ENCODE results near the gene LCMT2. TPM values are rescaled to one million over a fixed set of nuclear protein-coding genes. Genes with fewer than 3 reads are reported as not detected.
"Not testable (repeated sequence)": the region's sequence is repeated elsewhere in the genome, so short reads cannot be mapped to it uniquely, and the experiment has no call there.

LCMT2 gene
- total and polyA plus RNA-seq, 10 of the 15 experiments (the other 5 are each of a cell fraction or from before 2014, with no cell fraction given), result 2.1 to 17.2 (median 14.9) TPM

DNA sequence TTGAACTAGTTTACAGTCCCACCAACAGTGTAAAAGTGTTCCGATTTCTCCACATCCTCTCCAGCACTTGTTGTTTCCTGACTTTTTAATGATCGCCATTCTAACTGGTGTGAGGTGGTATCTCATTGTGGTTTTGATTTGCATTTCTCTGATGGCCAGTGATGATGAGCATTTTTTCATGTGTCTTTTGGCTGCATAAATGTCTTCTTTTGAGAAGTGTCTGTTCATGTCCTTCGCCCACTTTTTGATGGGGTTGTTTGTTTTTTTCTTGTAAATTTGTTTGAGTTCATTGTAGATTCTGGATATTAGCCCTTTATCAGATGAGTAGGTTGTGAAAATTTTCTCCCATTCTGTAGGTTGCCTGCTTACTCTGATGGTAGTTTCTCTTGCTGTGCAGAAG lies 40.7 kb downstream of the LCMT2 start:
- CTCF ChIA-PET; POLR2A ChIA-PET; RAD21 ChIA-PET (ENCODE audit: unreplicated experiment); H2AFZ ChIP-seq (ENCODE audit: control insufficient read depth, low read depth, low read length); FAIRE-seq; H3K27ac ChIP-seq (ENCODE audit: control insufficient read depth, insufficient read depth); H4K20me1 ChIP-seq (ENCODE audit: control insufficient read depth, insufficient read depth); SMC1A ChIA-PET (ENCODE audit: uncharacterized antibody, unreplicated experiment); BruUV-seq (replicated peaks); ATAC-seq; H3K27me3 ChIP-seq (replicated peaks in 1 of 2; ENCODE audit: control insufficient read depth in 2 of 2, insufficient read depth in 2 of 2, low read length in 1 of 2); H3K9me3 ChIP-seq (replicated peaks; ENCODE audit: control insufficient read depth, insufficient read depth, low read length); H3K4me1 ChIP-seq (ENCODE audit: control insufficient read depth, insufficient read depth, low read length); H3K4me2 ChIP-seq (ENCODE audit: control insufficient read depth, insufficient read depth); intact Hi-C loops (cut with micrococcal nuclease; ENCODE audit: unreplicated experiment); H3K9ac ChIP-seq (ENCODE audit: control insufficient read depth, insufficient read depth, low read length); DNase-seq (ENCODE audit: low read depth, low spot score); H3K36me3 ChIP-seq (ENCODE audit: control insufficient read depth in 2 of 2, insufficient read depth in 2 of 2, low read length in 1 of 2); H3K79me2 ChIP-seq (ENCODE audit: control insufficient read depth, insufficient read depth, low read length); H3K4me3 ChIP-seq: not testable (repeated sequence)
- in situ Hi-C loops (cut with MboI), result loop anchor here (10.0 kb wide), 1 partner anchor 55 kb away; no protein-coding TSS in a partner anchor
- 75% methylated on average over 2 of the region's 3 CpGs for WGBS (ENCODE audit: insufficient coverage, insufficient replicate concordance, low lambda C conversion rate, missing lambda C conversion rate)

DNA sequence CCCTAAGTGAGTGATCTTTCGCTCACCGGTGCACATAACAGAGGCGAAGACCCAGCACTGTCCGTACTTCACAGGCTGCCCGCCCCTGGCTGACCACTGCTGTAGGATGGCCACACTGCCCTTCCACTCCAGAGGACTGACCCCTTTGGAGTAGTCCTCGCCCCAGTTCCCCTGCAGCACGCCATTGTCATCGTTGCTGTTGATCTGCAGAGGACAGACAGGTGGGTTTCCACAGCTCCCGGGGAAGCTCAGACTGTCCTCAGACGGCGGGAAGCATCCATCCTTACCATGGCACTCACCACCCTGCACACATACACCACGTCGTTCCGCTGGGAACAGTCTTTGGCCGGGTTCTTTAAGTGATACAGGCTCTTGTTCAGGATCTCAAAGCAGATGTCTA lies 43.1 kb downstream of the LCMT2 start:
- Histone ChIP-seq H3K9ac (ENCODE audit: control insufficient read depth, insufficient read depth, low read length) (no peak overlapping the region), H3K79me2 (ENCODE audit: control insufficient read depth, insufficient read depth, low read length) (no peaks in the 10 kb centered on the region), H4K20me1 (ENCODE audit: control insufficient read depth, insufficient read depth) (no peaks in the 10 kb centered on the region), H3K27ac (ENCODE audit: control insufficient read depth, insufficient read depth) (no peak overlapping the region), H3K9me3 (replicated peaks; ENCODE audit: control insufficient read depth, insufficient read depth, low read length) (no peaks in the 10 kb centered on the region), H3K27me3 (replicated peaks in 1 of 2; ENCODE audit: control insufficient read depth in 2 of 2, insufficient read depth in 2 of 2, low read length in 1 of 2) (no peaks in the 10 kb centered on the region; a peak in 1 of 4 replicates), H3K4me3 (no peak overlapping the region), H3K4me1 (ENCODE audit: control insufficient read depth, insufficient read depth, low read length) (no peaks in the 10 kb centered on the region), H3K4me2 (ENCODE audit: control insufficient read depth, insufficient read depth) (no peak overlapping the region), H3K36me3 (ENCODE audit: control insufficient read depth in 2 of 2, insufficient read depth in 2 of 2, low read length in 1 of 2) (no peaks in the 10 kb centered on the region), H2AFZ (ENCODE audit: control insufficient read depth, low read depth, low read length) (no peak overlapping the region)
- TF ChIP-seq PAX8 (IDR thresholded peaks at IDR 0.05) (no peak), POLR2AphosphoS5 (IDR thresholded peaks at IDR 0.05; ENCODE audit: low read length) (no peak)
- BruUV-seq (replicated peaks), result no TSS peak
- ChIA-PET RAD21 (ENCODE audit: unreplicated experiment) (interaction anchor here (1.4 to 6.1 kb wide), 3 partner anchors 60 to 94 kb away, joined by 3 to 201 read pairs (median 28); no protein-coding TSS in a partner anchor), POLR2A (no interaction called here), SMC1A (ENCODE audit: uncharacterized antibody, unreplicated experiment) (interaction anchor here (2.4 to 7.3 kb wide), 3 partner anchors 60 to 84 kb away, joined by 17 to 249 read pairs (median 20); no protein-coding TSS in a partner anchor), CTCF (interaction anchor here (0.8 to 9.9 kb wide), 9 partner anchors 11 to 366 kb away, joined by 3 to 458 read pairs (median 19); partner anchors contain the start of gene CCNDBP1)
- DNase-seq (ENCODE audit: low read depth, low spot score) (no peak), FAIRE-seq (no peak), ATAC-seq (no peak)
- in situ Hi-C loops (cut with MboI) (loop anchor here (10.0 kb wide), 1 partner anchor 52 kb away; no protein-coding TSS in a partner anchor), intact Hi-C loops (cut with micrococcal nuclease; ENCODE audit: unreplicated experiment) (no loop called here)
- WGBS (ENCODE audit: insufficient coverage, insufficient replicate concordance, low lambda C conversion rate, missing lambda C conversion rate), result 37% methylated on average over 15 of the region's 15 CpGs

Measured in GM12878 (cell line).